Cardiac fibroblast (primary cell): ENCODE data around the gene THTPA.

Experiments
- DNase-seq, 2 donors: peaks; one replicate each; pipeline versions ENCODE4 v3.0.0 to v3.0.0-alpha.2; 2010; ENCODE audit warnings: low read depth in 2 of 2
- H3K4me3 ChIP-seq, 2 donors: replicated peaks in 1 of 2; 1 replicate in 1 of 2; 2 replicates in 1 of 2; pipeline ENCODE4 v1.5.1; 2011; ENCODE audit warnings: low read depth in 2 of 2, low read length in 2 of 2, mild to moderate bottlenecking in 2 of 2, moderate library complexity in 1 of 2
- CTCF ChIP-seq: IDR thresholded peaks from one replicate; pipeline ENCODE4 v1.5.1; 2011; ENCODE audit warnings: low read depth, mild to moderate bottlenecking, low read length, inconsistent platforms

THTPA gene

GRCh38 chr14:23565626-23566025, 9.6 kb downstream of the THTPA start:
- no peak for TF ChIP-seq CTCF
- no peak for DNase-seq
- no peak overlapping the region for H3K4me3 ChIP-seq

GRCh38 chr14:23566112-23566777, 10.2 kb downstream of the THTPA start:
- no peak overlapping the region for H3K4me3 ChIP-seq
- TF ChIP-seq CTCF, result no peak
- no peak for DNase-seq

GRCh38 chr14:23566778-23567185, 10.7 kb downstream of the THTPA start:
- H3K4me3 ChIP-seq, result peak overlapping the region; percentile 64 to 69
- TF ChIP-seq CTCF, result peak; percentile 29
- peak; percentile 27 to 36 for DNase-seq

GRCh38 chr14:23567186-23568020, 11.3 kb downstream of the THTPA start, which contains the start of gene AP1G2:
Gene AP1G2 (minus strand): TSS chr14:23567791. CDS start chr14:23567314, 477 bp downstream.
- no peak for TF ChIP-seq CTCF
- peak within 1 kb of the TSS; percentile 64 to 69 for H3K4me3 ChIP-seq
- peak; percentile 65 to 84 for DNase-seq

- DNase-seq, result no peak
- TF ChIP-seq CTCF, result no peak
- peak overlapping the region; percentile 64 to 69 for H3K4me3 ChIP-seq
Measured at GRCh38 chr14:23568021-23568599, 12.0 kb downstream of the THTPA start.

GRCh38 chr14:23568600-23569331, 12.7 kb downstream of the THTPA start:
- no peak for DNase-seq
- H3K4me3 ChIP-seq, result no peak overlapping the region
- TF ChIP-seq CTCF, result peak; percentile 11
